ENCODE measurements around the gene ARVCF. TPM values are rescaled to one million over a fixed set of nuclear protein-coding genes. Genes with fewer than 3 reads are reported as not detected.

The ARVCF gene
- total and polyA plus RNA-seq, 9 of the 15 experiments (the other 6 are each of a cell fraction or from before 2014, with no cell fraction given): 0.03 to 97.4 (median 15.6) TPM

- TF ChIP-seq, protein P1, sequence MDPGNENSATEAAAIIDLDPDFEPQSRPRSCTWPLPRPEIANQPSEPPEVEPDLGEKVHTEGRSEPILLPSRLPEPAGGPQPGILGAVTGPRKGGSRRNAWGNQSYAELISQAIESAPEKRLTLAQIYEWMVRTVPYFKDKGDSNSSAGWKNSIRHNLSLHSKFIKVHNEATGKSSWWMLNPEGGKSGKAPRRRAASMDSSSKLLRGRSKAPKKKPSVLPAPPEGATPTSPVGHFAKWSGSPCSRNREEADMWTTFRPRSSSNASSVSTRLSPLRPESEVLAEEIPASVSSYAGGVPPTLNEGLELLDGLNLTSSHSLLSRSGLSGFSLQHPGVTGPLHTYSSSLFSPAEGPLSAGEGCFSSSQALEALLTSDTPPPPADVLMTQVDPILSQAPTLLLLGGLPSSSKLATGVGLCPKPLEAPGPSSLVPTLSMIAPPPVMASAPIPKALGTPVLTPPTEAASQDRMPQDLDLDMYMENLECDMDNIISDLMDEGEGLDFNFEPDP (CRISPR knock-in tag; IDR thresholded peaks at IDR 0.05): peak; percentile 4; the same call in 1 of the 2 replicates
- TF ChIP-seq BRF1 (IDR thresholded peaks at IDR 0.05; ENCODE audit: borderline replicate concordance, extremely low read depth, insufficient read length): no peak
- TF ChIP-seq RNF219 (CRISPR knock-in tag; IDR thresholded peaks at IDR 0.05): peak; percentile 71
- 0 out of 2 replicates have a peak, but pooled peaks have one; percentile 1 for TF ChIP-seq ZNF354B (CRISPR knock-in tag; IDR thresholded peaks at IDR 0.05)
- peak; percentile 79; the same call in 1 of the 2 replicates for TF ChIP-seq ZNF311 (CRISPR knock-in tag; IDR thresholded peaks at IDR 0.05)
- 0 out of 2 replicates have a peak, but pooled peaks have one; percentile 39 for TF ChIP-seq IFI16 (CRISPR knock-in tag; IDR thresholded peaks at IDR 0.05)
- TF ChIP-seq, protein P2, sequence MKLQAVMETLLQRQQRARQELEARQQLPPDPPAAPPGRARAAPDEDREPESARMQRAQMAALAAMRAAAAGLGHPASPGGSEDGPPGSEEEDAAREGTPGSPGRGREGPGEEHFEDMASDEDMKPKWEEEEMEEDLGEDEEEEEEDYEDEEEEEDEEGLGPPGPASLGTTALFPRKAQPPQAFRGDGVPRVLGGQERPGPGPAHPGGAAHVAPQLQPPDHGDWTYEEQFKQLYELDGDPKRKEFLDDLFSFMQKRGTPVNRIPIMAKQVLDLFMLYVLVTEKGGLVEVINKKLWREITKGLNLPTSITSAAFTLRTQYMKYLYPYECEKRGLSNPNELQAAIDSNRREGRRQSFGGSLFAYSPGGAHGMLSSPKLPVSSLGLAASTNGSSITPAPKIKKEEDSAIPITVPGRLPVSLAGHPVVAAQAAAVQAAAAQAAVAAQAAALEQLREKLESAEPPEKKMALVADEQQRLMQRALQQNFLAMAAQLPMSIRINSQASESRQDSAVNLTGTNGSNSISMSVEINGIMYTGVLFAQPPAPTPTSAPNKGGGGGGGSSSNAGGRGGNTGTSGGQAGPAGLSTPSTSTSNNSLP (IDR thresholded peaks at IDR 0.05; ENCODE audit: borderline replicate concordance, low read depth, low read length): no peak
- no peak for TF ChIP-seq RFX1 (IDR thresholded peaks at IDR 0.05)
- TF ChIP-seq MTA3 (IDR thresholded peaks at IDR 0.05; ENCODE audit: borderline replicate concordance): no peak
- TF ChIP-seq ZNF584 (CRISPR knock-in tag; IDR thresholded peaks at IDR 0.05; ENCODE audit: low read depth): no peak
- TF ChIP-seq KDM1A (IDR thresholded peaks at IDR 0.05): no peak
- TF ChIP-seq, protein P3, sequence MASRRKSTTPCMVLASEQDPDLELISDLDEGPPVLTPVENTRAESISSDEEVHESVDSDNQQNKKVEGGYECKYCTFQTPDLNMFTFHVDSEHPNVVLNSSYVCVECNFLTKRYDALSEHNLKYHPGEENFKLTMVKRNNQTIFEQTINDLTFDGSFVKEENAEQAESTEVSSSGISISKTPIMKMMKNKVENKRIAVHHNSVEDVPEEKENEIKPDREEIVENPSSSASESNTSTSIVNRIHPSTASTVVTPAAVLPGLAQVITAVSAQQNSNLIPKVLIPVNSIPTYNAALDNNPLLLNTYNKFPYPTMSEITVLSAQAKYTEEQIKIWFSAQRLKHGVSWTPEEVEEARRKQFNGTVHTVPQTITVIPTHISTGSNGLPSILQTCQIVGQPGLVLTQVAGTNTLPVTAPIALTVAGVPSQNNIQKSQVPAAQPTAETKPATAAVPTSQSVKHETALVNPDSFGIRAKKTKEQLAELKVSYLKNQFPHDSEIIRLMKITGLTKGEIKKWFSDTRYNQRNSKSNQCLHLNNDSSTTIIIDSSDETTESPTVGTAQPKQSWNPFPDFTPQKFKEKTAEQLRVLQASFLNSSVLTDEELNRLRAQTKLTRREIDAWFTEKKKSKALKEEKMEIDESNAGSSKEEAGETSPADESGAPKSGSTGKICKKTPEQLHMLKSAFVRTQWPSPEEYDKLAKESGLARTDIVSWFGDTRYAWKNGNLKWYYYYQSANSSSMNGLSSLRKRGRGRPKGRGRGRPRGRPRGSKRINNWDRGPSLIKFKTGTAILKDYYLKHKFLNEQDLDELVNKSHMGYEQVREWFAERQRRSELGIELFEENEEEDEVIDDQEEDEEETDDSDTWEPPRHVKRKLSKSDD (conservative IDR thresholded peaks at IDR 0.05; ENCODE audit: low read length): no peak
- TF ChIP-seq, protein P4, sequence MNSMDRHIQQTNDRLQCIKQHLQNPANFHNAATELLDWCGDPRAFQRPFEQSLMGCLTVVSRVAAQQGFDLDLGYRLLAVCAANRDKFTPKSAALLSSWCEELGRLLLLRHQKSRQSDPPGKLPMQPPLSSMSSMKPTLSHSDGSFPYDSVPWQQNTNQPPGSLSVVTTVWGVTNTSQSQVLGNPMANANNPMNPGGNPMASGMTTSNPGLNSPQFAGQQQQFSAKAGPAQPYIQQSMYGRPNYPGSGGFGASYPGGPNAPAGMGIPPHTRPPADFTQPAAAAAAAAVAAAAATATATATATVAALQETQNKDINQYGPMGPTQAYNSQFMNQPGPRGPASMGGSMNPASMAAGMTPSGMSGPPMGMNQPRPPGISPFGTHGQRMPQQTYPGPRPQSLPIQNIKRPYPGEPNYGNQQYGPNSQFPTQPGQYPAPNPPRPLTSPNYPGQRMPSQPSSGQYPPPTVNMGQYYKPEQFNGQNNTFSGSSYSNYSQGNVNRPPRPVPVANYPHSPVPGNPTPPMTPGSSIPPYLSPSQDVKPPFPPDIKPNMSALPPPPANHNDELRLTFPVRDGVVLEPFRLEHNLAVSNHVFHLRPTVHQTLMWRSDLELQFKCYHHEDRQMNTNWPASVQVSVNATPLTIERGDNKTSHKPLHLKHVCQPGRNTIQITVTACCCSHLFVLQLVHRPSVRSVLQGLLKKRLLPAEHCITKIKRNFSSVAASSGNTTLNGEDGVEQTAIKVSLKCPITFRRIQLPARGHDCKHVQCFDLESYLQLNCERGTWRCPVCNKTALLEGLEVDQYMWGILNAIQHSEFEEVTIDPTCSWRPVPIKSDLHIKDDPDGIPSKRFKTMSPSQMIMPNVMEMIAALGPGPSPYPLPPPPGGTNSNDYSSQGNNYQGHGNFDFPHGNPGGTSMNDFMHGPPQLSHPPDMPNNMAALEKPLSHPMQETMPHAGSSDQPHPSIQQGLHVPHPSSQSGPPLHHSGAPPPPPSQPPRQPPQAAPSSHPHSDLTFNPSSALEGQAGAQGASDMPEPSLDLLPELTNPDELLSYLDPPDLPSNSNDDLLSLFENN (IDR thresholded peaks at IDR 0.05; ENCODE audit: low read depth in 2 of 2, low read length in 2 of 2): peak; percentile 25 to 26; a peak in 1 of 4 replicates
- no peak for TF ChIP-seq SAFB (IDR thresholded peaks at IDR 0.05; ENCODE audit: borderline replicate concordance, low read depth, low read length)
These were observed 74.2 kb downstream of the ARVCF start (continued) for GRCh38 chr22:19942157-19943081.

All from K562 (cell line).